ENCODE results near the gene GDNF.

GRCh38 chr5:37792975-37793631 is 46.7 kb downstream of the GDNF start:
- TF ChIP-seq, protein P1, sequence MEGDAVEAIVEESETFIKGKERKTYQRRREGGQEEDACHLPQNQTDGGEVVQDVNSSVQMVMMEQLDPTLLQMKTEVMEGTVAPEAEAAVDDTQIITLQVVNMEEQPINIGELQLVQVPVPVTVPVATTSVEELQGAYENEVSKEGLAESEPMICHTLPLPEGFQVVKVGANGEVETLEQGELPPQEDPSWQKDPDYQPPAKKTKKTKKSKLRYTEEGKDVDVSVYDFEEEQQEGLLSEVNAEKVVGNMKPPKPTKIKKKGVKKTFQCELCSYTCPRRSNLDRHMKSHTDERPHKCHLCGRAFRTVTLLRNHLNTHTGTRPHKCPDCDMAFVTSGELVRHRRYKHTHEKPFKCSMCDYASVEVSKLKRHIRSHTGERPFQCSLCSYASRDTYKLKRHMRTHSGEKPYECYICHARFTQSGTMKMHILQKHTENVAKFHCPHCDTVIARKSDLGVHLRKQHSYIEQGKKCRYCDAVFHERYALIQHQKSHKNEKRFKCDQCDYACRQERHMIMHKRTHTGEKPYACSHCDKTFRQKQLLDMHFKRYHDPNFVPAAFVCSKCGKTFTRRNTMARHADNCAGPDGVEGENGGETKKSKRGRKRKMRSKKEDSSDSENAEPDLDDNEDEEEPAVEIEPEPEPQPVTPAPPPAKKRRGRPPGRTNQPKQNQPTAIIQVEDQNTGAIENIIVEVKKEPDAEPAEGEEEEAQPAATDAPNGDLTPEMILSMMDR (IDR thresholded peaks at IDR 0.05), result no peak
- no peak for TF ChIP-seq POLR2AphosphoS5 (IDR thresholded peaks at IDR 0.05; ENCODE audit: low read depth, low read length)

All from Panc1 (cell line).